Cardiac fibroblast (primary cell): ENCODE results near the gene SDC1.

Experiments used
- DNase-seq, 2 donors: peaks; one replicate each; pipeline versions ENCODE4 v3.0.0 to v3.0.0-alpha.2; 2010; ENCODE audit warnings: low read depth in 2 of 2
- H3K4me3 ChIP-seq, 2 donors: replicated peaks in 1 of 2; 1 replicate in 1 of 2; 2 replicates in 1 of 2; pipeline ENCODE4 v1.5.1; 2011; ENCODE audit warnings: low read depth in 2 of 2, low read length in 2 of 2, mild to moderate bottlenecking in 2 of 2, moderate library complexity in 1 of 2
- TF ChIP-seq, protein P1 (sequence below): IDR thresholded peaks from one replicate; pipeline ENCODE4 v1.5.1; 2011; ENCODE audit warnings: low read depth, mild to moderate bottlenecking, low read length, inconsistent platforms

Gene SDC1

DNA sequence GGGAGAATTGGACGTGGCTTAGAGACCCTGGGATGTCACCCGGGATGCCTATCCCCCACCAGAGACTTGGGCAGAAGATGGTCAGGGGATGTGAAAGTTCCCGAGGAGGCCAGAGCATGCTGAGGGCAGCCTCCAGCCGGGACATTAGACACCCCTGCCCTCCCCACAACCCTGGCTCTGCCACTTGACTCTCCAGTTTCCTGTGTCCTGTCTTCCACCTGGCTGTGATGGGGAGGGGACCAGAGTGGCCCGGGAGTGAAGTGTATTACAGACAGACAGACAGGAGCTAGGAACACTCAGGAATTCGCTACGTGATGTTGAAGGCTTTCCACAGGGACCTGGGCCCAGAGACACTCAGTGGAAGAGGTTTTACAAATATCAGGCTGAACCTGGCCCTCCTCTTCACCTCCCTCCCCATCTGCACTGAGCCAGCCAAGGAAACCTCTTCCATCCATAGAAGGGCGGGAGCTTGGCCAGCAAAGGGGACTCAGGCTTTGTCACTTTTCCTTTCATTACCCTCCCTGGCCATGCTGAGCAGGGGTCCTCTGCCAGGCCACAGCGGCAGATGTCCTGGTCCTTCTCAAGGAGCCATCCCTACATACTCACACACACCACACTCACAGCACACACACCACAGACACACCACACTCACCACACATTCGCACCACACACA, 60.7 kb downstream of the SDC1 start:
- peak in 1 of 2 donors; percentile 19 for DNase-seq
- TF ChIP-seq, protein P1, sequence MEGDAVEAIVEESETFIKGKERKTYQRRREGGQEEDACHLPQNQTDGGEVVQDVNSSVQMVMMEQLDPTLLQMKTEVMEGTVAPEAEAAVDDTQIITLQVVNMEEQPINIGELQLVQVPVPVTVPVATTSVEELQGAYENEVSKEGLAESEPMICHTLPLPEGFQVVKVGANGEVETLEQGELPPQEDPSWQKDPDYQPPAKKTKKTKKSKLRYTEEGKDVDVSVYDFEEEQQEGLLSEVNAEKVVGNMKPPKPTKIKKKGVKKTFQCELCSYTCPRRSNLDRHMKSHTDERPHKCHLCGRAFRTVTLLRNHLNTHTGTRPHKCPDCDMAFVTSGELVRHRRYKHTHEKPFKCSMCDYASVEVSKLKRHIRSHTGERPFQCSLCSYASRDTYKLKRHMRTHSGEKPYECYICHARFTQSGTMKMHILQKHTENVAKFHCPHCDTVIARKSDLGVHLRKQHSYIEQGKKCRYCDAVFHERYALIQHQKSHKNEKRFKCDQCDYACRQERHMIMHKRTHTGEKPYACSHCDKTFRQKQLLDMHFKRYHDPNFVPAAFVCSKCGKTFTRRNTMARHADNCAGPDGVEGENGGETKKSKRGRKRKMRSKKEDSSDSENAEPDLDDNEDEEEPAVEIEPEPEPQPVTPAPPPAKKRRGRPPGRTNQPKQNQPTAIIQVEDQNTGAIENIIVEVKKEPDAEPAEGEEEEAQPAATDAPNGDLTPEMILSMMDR, result no peak
- H3K4me3 ChIP-seq, result no peak overlapping the region

- DNase-seq, result no peak
- no peak overlapping the region for H3K4me3 ChIP-seq
- TF ChIP-seq, protein P1, result no peak
Observed at GRCh38 chr2:20159411-20160070, 65.4 kb downstream of the SDC1 start.

DNA sequence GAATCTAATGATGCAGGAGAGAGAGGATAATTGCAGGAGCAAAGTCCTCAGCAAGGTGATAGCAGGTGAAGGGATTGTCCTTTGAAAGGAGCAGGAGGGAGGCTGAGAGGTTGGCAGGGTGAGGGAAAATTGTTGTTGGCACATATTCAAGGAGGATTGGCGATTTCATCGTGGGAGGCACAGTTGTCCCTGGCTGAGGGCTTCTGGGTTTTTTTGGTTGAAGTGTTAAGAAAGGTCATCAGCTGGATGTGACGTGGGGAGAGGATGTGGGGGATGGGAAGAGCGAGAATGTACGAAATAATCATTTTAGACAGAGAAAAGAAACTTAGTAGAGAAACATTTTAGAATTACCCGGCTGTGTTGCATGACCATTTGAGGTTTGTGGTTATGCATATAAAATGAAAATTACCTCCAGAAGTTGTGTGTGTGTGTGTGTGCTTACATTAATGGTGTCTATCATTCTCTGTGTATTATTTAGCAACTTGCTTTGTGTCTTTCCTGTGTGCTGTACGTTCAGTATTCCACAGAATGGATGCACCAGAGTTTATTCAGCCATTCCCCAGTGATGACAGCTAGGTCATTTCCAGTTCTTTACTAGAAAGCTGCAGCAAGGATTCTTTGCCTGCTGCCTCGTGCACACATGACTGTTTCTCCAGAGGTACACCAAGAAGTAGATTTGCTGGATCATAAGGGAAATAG, 67.6 kb downstream of the SDC1 start:
- TF ChIP-seq, protein P1, result no peak
- no peak for DNase-seq
- H3K4me3 ChIP-seq, result no peak overlapping the region

GRCh38 chr2:20156836-20157192, 68.1 kb downstream of the SDC1 start:
- no peak overlapping the region for H3K4me3 ChIP-seq
- DNase-seq, result no peak
- TF ChIP-seq, protein P1, result no peak

DNA sequence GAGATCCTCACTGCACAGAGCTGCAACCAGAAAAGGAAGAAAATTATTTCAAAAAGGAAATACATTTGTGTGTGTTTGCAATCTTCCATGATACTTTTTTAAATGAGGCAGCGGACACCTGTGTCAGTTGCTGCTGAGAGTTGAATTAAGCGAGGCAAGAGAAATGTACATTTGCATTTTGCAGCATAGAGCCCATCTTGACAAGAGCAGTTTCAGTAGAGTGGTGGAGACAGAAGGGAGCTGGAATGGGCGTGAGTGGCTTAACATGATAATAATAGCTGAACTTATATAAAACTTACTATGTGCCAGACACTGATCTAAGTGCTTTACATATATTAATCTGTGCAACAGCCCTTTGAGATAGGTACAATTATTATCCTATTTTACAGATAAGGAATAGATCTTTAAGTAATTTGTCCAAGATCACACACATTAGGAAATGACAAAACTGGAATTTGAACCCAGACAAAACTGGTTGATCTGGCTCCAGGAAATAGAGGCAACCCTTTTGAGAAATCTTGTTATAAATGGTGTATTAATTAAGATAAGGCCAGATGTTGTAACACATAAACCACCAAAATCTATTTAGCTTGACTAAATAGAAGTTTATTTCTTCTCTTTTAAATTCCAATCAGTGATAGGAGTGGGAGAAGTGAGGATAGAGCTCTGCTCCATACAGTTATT, 68.7 kb downstream of the SDC1 start:
- no peak for DNase-seq
- no peak overlapping the region for H3K4me3 ChIP-seq
- TF ChIP-seq, protein P1, result no peak

DNA sequence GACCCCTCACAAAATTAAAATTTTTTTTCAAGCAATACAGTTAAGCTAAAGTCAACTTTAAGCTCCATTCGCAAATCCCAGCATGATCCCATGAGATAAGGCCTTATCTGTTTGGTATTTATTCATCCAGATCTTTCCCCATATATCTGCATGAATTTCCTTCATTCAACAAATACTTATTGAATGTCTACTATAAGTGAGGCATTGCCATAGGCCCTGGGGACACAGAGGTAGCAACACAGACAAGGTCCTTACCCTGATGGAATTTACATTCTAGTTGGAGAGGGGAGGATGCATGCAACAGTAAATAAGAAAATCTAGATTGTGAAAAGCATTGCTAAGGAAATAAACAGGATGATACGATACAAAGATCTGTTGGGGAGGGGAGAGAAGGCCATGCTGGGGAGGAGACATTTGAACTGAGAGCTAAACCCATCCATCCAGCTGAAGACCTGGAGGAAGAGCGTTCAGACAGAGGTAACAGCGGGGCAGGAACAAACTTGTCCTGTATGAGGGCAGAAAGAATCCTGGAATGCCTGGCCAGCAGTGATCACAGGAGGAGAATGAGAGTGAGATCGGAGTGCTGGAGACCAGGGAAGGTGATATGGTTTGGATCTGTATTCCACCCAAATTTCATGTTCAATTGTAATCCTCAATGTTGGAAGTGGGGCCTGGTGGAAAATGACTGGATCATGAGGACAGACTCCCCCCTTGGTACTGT, 71.6 kb downstream of the SDC1 start:
- no peak for DNase-seq
- TF ChIP-seq, protein P1, result no peak
- H3K4me3 ChIP-seq, result no peak overlapping the region
